Hematopoietic multipotent progenitor cell (in vitro differentiated cells): Measurements from ENCODE around the gene GSE1. TPM values are rescaled to one million over a fixed set of nuclear protein-coding genes. Genes with fewer than 3 reads are reported as not detected.

Source experiments
- DNase-seq, 3 donors: peaks; one replicate each; pipeline ENCODE4 v3.0.0-alpha.2; 2011 to 2015; ENCODE audit warnings: low read depth in 2 of 3, low spot score in 2 of 3
- total RNA-seq: library from RNA; depleted of rRNA; stranded (reverse); fragments of >200 nt; gene quantifications from one replicate; pipeline ENCODE4 v1.2.3, GENCODE V29; 2012

GSE1 gene
- total RNA-seq, 1 donor: 112 TPM

DNA sequence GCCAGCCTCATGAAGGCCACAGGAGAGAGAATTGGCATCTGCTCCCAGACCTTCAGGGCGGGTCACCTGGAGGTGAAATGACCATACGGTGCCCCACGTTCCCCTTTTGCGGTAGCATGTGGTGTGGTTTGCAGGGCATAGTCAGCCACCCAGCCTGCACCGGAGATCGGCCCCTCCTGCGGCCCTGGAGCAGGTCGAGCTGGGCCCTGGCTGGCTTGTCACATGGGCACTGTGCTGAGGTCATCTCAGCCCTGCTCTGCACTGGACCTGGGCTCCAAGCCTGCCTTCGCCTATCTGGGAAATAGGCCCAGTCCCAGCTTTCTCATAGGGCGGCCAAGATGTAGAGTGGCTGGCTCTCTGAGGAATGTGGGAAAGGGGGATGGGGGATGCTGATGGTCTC is 16.2 kb downstream of the GSE1 start:
- DNase-seq: no peak

DNA sequence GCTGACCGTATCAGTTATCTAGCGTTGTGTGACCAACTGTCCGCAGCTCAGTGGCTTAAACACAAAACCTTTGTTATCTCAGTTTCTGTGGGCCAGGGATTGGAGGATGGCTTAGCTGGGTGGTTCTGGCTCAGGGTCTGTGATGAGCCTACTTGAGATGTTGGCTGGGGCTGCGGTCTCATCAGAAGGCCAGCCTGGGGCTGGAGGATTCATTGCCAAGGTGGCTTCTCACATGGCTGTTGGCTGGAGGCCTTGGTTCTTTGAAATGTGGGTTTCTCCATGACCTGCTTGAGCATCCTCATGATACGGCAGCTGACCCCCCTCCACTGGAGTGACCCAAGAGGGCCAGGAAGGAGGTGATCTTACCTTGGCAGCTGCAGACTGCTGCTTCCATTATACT is 16.7 kb downstream of the GSE1 start:
- no peak for DNase-seq

DNA sequence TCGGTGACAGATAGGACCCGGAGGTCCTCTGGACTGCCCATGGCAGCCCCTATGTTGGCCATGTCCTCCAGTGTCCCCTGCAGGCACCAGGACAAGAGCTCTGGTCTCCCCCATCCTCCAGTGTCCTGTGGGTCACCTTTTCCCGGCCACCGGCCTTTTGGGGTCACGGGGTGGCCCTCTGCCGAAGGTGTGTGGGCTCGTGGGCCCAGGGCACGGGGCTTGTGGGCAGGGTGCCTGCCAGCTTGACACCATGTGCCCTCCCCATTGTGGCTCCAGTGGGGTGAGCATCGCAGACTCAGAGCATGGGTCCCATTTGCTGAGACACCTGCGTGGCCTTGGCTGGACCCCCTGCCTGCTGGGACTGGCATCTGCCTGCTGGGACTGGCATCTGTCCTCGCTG is 18.1 kb downstream of the GSE1 start:
- DNase-seq: no peak

DNA sequence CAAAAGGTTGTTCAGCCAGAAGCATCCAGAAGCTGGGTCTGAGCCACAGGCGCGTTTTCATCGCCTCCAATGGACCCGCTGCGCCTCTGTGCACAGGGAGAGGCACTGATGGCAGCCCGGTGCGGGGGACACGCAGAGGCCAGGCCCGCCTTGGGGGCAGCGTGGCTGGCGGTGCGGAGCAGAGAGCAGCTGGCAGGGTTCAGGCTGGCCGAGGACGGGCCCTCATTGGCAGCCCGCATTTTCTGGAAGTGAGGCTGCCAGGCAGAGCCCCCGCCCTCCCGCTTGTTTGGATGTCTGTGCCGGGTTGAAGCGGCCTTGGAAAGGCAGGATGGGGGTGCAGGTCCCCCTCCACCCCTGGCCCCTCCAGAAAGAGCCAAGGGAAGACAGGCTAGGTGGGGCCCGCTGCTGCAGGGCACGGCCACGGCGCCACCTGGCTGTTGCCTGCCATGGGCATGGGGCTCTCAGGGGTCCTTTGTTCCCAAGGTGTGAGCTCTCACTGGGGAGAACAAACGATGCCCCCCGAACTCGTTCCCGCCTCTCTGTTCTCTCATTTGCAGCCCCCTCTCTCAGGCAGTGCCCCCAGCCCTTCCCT is 18.8 kb downstream of the GSE1 start:
- DNase-seq: no peak

DNA sequence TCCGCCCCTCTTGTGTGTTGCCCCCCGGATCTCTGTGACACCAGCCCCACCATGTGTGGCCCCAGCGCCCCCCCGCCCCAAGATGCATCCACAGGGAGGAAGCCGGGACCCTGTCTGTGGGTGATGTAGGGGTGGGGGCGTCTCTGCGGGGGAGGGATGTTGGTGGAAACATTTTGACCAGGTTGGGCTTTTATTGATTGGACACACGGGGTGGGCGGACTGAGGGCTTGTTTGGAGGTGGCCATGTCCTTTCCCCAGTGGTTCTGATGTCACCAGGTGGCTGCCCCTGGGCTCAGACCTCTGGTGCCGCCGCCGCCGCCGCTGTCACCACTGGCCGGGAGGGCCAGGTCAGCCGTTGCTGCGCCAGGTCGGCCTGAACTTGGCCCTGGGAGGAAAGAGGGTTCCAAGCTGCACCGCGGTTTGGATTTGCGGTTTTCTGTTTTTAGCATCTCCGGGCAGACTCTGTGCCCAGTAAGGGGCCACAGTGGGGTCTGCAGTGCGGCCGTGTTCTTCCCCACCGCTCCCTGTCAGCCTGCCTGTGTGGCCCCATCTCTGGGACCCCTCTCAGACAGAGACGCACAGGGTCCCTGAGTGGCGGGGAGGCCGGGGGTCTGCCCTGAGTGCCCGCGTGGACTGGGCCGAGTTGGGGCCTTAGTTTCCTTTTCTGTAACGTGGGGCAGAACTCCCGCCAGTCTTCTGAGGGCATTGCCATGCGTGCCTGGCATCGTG is 19.8 kb downstream of the GSE1 start:
- no peak for DNase-seq

DNA sequence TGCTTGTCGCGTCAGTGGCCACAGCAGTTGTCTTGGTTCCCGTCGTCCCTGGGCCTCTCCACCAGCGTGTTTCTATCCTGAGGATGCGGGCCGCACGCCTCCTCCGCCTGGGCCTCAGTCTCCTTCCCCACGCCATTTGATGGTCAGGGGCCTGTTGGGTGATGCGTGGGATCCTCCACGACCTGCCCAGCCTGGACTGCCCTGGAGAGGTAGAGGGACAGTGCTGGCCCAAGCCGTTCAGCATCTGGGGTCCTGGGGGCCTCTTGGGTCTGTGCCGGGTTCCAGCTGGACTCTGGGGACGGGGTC is 20.3 kb downstream of the GSE1 start:
- no peak for DNase-seq

DNA sequence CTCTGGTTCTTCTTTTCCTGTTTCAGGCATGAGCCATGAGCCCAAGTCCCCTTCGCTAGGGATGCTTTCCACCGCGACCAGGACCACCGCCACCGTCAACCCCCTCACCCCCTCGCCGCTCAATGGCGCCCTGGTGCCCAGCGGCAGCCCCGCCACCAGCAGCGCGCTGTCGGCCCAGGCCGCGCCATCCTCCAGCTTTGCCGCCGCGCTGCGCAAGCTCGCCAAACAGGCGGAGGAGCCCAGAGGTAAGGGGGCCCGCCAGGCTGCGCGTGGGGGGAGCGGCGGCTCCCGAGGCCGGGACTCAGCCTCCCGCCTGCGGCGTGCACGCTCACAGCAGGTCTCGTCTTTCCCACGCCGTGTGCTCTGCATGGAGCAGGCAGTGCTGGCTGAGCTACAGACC is 20.8 kb downstream of the GSE1 start:
- no peak for DNase-seq

DNA sequence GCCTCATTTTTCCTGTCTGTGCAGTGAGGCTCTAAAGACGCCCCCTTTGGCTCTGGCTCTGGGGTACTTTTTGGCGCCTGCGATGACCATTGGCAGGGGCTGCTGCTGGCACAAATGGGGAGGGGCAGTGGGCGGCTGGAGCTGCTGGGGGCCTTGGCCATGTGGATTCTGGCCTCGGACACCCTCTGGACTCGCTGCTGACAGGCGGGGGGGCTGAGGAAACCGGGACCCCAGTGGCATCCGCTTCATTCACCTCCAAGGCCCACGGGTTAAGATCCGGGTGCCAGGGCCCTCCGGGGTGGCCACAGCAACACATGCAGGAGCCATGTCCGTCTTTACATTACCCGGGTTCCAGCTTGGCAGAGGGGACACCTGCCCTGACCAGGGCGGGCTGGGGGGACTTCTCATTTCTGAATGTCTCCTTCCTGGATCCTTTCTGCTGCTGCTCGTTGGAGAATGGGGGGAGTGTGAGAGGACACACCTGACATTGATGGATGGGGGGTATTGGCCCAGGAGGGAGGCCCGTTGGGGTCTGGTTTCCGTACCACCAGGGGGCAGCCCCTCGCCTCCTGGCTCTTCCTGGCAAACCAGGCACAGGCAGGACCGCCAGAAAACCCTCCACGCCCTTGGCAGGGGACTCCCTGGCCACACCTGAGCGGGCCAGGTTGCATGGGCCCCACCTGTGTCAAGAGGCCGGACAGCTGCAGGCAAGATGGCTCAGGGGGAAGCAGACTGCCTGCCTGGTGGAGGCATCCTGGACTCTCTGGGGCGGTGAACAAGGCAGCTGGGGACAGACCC is 21.8 kb downstream of the GSE1 start:
- no peak for DNase-seq

DNA sequence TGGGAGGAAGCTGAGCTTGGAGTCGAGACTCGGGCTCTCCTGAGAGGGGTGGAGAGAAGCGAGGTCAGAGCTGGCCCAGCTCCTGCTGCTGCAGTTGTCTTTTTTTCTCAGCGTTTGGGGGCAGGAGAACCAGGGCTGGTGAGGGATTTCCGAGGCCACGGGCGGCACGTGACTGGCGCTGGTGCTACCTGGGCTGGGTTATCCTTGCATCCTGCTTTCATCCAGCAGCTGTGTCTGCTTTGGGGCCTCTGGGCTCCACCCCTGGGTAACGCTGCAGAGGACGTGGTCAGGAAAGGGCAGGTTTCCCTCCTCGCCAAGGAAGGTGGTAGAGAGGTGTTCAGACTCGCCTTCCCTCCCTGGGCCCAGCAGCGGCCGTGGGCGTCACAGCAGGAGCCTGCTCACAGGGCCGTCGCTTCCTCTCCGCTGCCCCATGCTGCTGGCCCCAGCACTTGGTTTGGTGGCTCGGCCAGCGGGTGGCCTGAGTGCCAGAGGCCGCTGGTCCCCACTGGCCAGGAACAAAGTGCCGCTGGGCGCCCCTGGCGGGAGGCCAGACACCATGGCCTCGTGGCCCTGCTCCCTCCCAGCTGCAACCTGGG is 22.5 kb downstream of the GSE1 start:
- DNase-seq: no peak

DNA sequence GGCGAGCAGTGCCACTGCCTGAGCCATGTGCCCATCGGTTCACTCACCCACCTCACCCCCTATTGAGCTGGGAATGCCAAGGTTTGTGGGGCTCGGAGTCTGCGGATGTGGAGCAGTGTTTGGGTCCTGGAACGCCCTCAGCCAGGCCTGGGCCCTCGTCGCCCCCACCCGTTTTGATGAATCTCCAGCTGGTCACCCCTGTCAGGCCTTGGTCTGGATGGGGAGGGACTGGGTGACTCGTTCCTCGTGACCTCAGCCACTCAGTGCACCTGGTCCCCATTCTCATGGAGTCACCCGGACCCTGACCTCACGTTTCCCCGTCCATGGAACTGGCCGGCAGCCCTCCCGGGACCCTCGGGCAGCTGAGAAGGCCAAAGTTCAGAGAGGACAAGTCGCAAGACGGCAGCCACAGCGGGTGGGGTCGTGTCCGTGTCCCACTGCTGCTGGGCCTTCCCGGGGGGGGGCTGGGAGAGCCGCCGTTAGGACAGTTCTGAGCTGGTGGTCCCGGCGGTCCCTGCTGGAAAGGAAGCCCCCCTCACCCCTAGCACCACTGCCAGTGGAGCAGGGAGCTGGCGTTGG is 23.2 kb downstream of the GSE1 start:
- DNase-seq: no peak

DNA sequence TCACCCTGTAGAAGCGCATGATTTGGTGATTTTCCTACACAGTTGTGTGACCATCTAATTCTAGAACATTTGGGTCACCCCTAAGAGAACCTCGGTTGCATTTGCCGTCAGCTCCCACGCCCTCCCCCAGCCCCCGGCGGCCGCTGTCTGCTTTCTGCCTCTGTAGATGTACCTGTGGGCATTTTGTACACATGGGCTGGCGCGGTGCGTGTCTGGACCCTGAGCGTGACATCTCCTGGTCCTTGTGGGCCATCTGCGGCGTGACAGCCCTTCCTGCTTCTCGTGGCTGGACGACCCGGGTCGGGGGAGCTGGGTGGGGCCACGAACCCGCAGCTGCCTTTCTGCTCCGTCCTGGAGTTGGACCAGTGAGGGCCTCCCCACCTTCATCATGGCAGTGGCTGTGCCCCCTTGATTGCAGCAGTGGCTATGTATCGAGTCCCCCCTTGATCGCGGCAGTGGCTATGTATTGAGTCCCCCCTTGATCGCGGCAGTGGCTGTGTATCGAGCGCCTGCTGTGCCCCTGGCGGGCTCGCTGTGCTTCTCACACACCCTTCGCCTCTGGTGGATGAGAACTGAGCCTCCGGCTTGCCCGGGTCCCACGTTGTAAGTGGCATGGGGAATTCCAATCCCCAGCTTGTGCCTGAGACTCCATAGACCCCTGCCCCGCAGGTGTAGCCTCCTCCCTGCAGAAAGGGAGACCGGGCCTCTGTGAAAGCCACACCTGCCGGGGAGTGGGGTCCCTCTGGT is 24.1 kb downstream of the GSE1 start:
- no peak for DNase-seq

DNA sequence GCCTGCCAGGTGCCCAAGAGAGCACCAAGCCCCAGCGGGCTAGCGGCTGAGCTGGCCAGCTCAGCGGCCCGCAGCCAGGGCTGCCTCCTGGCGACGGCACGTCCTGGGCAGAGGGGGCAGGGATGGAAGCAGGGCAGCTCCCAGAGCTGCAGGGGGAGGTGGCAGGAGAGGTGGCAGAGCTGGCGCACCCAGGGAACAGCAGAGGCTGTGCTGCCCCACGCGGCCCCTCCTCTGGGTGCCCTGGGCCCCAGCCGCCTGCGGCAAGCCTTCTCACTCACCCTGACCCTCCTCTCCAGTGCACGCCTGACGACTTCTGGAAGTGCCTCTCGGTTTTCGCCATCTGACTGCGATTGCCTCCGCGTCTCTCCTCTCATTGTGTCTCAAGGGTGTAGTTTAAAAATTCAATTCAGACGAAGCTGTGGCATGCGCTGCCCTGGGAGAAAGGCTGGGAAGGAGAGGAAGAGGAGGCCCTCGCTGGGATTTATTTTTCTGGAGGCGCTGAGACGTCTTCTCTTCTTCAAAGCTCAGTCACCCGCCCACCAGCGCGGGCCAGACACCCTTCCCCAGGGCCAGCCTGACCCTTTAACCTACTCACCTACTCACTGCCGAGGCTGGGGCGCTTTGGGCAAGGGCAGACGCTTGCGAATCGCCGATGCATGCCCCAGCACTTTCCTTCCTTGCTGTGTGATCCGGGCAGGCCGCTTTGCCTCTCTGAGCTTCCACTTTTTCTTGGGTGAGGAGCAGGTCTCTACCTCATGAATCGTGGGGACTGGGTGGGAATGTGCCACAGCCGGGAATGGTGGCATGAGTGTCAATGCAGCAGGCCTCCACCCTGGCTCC is 24.9 kb downstream of the GSE1 start:
- no peak for DNase-seq

DNA sequence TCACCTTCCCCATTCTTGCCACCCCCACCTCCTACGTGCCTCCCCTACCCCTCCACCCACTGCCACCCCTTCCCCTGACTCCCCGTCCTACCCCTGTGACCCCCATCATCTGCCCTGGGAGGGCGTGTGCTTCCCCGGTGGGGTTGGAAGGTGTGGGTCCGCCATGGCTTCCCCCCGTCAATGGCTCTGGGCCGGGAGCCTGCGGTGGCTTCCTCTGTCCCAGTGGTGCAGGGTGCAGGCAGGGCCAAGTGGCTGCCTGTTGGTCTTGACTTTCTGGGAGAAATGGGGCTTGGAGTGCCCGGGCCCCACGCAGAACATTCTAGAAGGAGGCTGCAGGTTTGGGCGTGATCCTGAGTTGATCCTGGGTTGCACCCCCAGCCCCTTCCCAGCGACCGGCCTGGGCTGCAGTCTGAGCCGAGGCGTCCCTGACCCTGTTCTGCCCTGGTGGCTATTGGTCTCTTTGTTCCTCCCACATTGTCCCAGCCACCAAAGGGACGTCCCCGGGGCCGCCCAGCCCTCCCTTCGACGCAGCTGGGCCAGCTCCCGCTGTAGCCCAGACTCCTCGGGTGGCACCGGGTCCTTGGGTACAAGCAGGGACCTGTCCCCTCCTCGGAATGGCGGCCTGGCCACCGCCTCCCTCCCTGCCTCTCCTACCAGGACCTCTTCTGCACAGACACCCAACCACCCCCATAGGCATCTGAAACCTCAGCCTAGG is 25.7 kb downstream of the GSE1 start:
- no peak for DNase-seq

DNA sequence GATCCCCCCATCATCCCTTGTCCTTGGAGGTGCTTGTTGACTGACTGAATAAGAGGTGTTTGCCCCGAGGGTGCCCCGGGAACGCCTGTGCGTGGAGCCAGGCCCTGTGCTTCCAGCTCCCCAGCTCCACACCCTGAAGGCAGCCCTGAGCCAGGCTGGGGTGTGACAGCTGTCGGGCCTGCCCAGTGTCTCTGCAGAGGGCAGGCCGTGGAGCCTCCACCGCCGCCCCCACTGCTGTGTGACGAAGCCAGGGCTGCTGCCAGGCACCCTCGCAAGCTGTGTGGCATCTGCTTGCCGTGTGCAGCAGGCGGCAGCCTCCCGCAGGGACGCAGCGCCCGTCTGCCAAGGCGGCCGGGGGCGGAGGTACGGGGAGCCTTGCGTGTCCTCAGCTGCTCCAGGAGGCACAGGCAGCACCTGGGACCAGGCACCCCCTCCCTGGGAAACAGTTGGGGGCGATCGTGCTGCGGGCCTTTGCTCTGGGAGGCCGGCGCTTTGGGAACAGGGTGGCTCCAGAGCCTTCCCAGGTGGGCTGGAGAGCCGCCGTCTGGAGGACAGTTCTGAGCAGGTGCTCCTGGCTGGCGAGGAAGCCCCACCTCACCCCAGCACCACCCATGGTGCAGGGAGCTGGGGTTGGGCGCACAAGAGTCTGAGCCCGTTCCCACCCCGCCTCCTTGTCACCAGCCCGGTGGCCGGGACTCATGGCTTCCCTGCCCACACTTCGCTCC is 26.6 kb downstream of the GSE1 start:
- DNase-seq: no peak

DNA sequence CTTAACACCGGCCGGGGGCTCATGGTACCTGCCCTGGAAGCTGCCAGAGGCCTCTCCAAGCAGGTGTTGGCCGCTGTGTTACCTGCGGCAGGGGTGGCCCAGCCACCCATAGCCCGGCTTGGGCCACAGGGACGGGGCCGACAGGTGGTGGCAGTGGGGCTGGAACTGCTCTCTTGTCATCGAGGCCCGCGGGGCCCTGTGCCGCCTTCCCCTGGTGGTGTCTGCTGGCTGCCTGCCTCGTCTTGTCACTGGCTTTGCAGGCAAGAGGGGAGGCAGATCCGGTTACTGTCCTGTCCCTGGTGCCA is 27.1 kb downstream of the GSE1 start:
- no peak for DNase-seq

DNA sequence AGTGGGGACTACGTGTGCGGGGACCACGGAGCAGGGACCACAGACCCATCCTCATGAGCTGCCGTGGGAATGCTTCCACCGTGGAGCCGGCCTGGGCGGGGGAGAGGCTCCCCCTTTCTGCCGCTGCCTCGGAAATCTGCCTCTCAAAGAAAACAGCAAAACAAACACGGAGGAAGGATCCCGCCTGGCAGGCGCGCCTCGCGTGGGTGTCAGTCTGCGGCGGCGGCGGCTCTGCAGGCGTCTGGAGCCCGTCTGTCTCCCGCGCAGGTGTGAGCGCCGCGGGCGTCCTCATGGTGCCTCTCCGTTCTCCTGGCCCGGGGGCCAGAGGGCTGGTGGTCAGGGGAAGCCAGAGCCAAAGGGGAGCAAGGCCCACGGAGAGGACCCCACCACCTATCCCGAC is 27.5 kb downstream of the GSE1 start:
- DNase-seq: no peak

DNA sequence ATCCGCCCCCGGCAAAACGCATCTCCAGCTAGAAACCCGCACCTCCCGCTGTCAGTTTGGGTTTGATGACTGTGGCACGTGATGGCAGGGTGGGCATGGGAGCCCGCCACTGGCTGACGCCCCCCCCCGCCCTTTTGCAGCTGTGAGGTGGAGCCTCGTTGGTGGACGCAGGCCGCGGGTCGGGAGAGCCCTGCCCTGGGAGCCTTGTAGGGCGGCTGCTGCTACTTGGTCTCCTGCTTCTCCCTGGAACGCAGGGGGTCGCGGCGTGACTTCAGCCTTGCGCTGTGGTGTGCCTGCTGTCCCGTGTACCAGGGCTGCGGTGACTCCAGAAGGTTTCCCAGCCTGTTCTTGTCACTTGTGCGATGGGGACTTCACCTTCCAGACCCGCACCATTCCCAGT is 28.2 kb downstream of the GSE1 start:
- DNase-seq: no peak

DNA sequence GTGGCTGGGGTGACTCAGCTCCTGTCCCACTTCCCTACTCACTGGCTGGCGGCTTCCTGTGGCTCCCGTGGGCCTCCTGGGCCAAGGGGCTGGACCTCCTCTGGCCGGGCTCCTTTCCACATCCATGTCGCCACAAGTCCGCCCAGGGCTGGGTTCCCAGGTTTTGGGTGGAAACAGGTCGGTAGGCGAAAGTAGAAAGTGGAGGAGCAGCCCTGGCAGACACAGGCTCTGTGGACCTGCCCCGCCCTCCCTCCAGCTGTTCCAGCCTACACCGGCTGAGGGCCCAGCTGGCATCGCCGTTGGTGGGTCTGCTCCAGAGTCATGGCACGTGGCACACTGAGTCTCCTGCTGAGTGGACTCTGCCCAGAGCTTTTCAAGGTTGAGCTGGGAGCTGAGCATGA is 28.7 kb downstream of the GSE1 start:
- DNase-seq: no peak
